Measurements from ENCODE around the gene TRABD.

- no peak for TF ChIP-seq CTCF (IDR thresholded peaks at IDR 0.05)
- TF ChIP-seq POLR2A (IDR thresholded peaks at IDR 0.05): no peak
- no peak for TF ChIP-seq EP300 (IDR thresholded peaks at IDR 0.05)
Measured at GRCh38 chr22:50138041-50138440, 47.7 kb upstream of the TRABD start.
